ENCODE results near the gene RORB. TPM values are rescaled to one million over a fixed set of nuclear protein-coding genes. Genes with fewer than 3 reads are reported as not detected.
A peak's percentile ranks its signal among the peaks of the same experiment; 100 is the strongest.

The RORB gene
- total RNA-seq, 2 donors from 2014 or later = 0.15 to 0.34 TPM

GRCh38 chr9:74666625-74667316, 169.6 kb downstream of the RORB start:
- intact Hi-C loops (cut with DNase I, micrococcal nuclease) = loop anchor here in 1 of 2 donors (5.0 kb wide), 1 partner anchor 51 kb away; no protein-coding TSS in a partner anchor
- ATAC-seq (no peak), DNase-seq (no peak)

DNA sequence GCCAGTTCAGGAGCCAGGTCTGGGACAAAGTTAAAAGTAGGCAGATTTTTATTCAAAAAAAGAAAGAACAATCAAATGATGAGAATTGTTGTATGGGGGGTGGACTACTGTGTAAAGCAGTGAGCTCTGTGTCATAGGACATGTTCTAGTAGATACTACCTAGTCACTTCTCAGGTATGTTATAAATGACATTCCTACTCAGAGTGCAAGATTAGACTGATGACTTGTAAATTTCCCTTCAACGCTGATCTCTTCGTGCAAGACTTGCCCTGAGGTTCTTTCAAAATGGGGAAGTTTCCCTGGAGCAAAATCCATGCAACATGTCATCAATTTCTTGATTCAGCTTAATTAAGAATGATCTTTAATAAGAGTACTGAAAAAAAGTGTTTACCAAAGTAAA, 175.1 kb downstream of the RORB start:
- ATAC-seq (no peak), DNase-seq (no peak)
- intact Hi-C loops (cut with DNase I, micrococcal nuclease) = no loop called here

DNA sequence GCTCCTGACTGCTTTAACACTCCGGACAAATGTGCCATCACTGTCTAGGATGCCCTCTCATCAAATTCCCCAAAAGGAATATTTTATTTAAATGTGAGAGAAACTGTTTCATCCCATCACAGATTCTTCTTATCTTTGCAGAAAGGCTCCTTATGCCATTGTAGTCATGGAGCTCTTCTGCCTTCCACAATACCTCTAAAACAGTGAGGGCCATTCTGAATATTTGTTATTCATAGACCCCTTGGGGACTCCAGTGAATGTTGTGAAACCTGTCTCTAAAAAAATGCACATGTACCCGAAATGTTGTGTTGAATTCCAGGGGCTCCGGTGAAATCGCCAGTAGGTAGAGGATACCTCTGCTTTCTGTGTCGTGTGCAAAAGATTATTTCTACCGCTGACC, 176.9 kb downstream of the RORB start:
- intact Hi-C loops (cut with DNase I, micrococcal nuclease) = no loop called here
- DNase-seq (no peak), ATAC-seq (no peak)

DNA sequence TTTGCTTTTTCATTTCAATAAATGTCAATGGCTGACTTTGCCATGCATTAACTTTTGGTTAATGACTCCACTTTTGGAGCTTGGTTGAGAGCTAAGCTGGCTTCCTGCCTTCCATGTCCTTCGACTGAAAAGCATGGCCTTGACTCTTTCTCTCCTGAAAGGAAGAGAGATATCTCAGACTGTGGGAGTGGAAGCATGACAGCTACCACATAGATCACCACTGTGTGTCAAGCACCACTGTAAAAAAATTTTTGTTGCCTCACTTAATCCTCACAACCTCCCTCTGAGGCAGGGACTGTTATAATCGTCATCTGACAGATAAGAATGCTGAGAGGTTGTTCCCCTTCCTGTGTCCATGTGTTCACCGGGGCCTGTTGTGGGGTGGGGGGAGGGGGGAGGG, 184.8 kb downstream of the RORB start:
- ATAC-seq (no peak), DNase-seq (no peak)
- intact Hi-C loops (cut with DNase I, micrococcal nuclease) = no loop called here

- DNase-seq (no peak), ATAC-seq (no peak)
- intact Hi-C loops (cut with DNase I, micrococcal nuclease) = no loop called here
Measured at GRCh38 chr9:74683322-74683721, 186.2 kb downstream of the RORB start.

GRCh38 chr9:74691058-74691457, 193.9 kb downstream of the RORB start:
- no peak for DNase-seq
- no peak for ATAC-seq
- intact Hi-C loops (cut with DNase I, micrococcal nuclease) = no loop called here

GRCh38 chr9:74696520-74696919, 199.4 kb downstream of the RORB start:
- DNase-seq (no peak), ATAC-seq (no peak)
- intact Hi-C loops (cut with DNase I, micrococcal nuclease) = no loop called here

DNA sequence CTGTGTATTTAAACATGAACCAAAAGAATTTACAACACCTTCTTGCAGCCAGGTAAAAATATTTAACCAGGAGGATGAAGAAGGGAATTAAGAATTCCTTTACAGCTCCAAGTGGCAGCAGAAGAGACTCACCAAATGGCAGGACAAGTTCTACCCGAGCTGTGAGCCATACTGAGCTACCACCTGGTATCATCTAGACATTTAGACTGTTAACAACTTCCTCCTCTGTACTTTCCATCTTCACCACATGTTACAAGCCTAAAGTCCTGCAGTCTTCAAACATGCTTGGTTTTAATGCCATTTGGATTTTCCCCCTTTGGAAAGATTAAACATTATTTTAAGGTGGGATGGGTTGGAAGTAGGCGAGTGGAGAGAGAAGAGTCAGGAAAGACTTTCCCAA, 200.4 kb downstream of the RORB start:
- DNase-seq = no peak
- intact Hi-C loops (cut with DNase I, micrococcal nuclease) = no loop called here
- no peak for ATAC-seq

DNA sequence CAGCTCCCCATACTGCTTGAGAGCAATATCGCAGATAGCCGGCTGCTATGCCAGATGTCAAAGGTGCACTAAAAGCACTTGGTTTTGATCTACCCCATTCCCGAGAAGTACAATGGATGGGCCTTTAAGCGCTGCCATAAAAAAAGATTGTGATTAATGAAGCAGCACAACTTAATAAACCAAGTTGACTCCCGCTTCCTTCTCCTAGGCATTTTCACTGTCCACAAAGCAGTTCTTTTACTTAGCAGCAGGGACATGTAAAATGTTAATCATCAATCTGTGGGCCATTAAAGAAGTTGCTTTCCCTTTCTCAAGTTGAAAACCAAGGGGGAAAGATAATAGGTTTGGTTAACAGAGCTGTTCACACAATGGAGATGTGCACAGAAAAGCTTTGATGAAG, 214.2 kb downstream of the RORB start:
- ATAC-seq (no peak), DNase-seq (no peak)
- intact Hi-C loops (cut with DNase I, micrococcal nuclease) = no loop called here

- DNase-seq = no peak
- intact Hi-C loops (cut with DNase I, micrococcal nuclease) = loop anchor here in 1 of 2 donors (5.0 kb wide), 1 partner anchor 51 kb away; no protein-coding TSS in a partner anchor
- ATAC-seq = no peak
Measured at GRCh38 chr9:74718709-74719108, 221.6 kb downstream of the RORB start.

DNA sequence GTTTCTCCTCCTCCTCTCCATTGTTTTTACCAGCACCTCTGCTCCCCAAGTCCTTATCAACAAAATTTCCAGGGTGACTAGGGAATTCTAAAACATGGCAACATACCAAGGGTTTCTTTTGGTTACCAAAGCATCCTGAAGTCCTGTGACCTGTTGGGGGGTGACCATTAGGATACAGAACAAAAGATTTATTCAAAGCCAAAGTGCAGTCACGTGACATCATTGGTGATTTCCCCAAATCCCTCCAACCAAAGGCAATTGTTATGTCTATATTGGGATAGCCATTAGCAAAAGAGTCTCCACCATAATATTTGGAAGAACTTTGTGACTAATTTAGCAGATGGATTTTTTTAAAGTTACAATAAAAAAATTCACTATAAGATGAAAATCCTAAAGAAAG, 222.2 kb downstream of the RORB start:
- intact Hi-C loops (cut with DNase I, micrococcal nuclease) = loop anchor here in 1 of 2 donors (5.0 kb wide), 1 partner anchor 52 kb away; no protein-coding TSS in a partner anchor
- no peak for ATAC-seq
- DNase-seq = no peak

DNA sequence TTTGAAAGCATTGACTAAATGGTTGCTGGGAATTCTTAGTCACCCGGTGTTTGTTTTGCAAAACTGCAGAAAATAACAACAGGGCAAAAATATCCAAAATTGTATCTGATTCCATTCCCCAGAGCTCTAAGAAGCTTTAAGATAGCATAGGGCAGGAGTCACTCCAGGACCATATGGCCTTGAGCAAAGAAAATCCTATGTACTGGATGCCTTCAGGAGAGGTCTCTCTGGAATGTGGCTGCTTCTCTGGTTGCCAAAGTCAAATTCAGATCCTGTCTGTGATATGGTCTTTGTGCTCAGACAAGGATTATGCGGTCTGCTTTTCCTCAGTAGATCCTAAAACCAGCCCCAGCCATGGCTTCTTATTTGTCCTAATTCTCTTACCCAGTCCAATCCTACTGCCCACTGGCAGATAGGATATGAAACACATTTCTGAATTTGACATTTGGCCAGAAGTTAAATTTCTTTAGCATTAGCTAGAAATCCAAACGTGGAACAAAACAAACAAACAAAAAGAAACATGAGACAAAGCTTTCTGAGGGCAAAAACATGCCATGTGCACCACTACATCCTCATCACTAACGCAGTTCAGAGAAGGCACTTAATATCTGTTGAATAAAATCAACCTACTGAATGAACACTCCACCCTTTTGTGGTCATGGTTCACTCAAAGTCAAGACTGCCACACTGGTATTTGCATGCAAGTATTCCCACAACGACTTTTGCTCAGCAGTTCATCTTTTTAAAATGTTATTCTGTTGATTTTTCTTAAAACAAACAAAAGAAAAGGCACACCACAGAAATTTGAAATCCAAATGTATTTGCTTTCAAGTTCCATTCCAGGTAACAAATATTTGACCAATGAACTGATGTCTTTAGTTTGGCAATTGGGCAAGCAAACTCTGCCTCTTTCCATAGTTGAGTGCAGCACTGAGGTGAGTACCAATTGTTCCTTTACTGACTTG, 224.8 kb downstream of the RORB start:
- no peak for ATAC-seq
- intact Hi-C loops (cut with DNase I, micrococcal nuclease) = no loop called here
- DNase-seq = no peak

GRCh38 chr9:74724317-74724716, 227.2 kb downstream of the RORB start:
- intact Hi-C loops (cut with DNase I, micrococcal nuclease) = no loop called here
- DNase-seq (no peak), ATAC-seq (peak; percentile 79)

- ATAC-seq (no peak), DNase-seq (no peak)
- intact Hi-C loops (cut with DNase I, micrococcal nuclease) = no loop called here
Measured at GRCh38 chr9:74726581-74726980, 229.4 kb downstream of the RORB start.

DNA sequence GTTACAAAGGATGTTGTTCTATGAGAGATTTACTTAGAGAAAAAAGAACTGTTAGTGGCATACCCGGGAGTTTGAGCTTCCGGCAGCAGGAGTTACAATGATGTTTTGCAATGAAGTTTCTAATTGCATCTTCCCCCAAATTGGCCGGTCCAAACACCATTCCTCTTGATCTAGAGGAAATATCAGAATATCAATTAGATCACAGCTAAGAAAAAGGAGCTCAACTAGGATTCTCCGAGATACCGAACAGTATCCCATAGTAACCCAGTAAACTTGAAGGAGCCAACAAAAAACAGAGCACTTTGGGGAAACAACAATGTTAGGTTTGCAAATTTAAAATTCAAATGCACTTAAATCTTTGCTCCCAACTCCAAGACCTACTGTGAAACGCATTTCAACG, 231.0 kb downstream of the RORB start:
- intact Hi-C loops (cut with DNase I, micrococcal nuclease) = no loop called here
- ATAC-seq = no peak
- DNase-seq = no peak

- intact Hi-C loops (cut with DNase I, micrococcal nuclease) = no loop called here
Measured at GRCh38 chr9:74729136-74729695, 232.1 kb downstream of the RORB start.

GRCh38 chr9:74735761-74736160, 238.6 kb downstream of the RORB start:
- DNase-seq = no peak
- intact Hi-C loops (cut with DNase I, micrococcal nuclease) = no loop called here

More at GRCh38 chr9:74729136-74729695, 232.1 kb downstream of the RORB start:
- DNase-seq (no peak), ATAC-seq (no peak)

DNA sequence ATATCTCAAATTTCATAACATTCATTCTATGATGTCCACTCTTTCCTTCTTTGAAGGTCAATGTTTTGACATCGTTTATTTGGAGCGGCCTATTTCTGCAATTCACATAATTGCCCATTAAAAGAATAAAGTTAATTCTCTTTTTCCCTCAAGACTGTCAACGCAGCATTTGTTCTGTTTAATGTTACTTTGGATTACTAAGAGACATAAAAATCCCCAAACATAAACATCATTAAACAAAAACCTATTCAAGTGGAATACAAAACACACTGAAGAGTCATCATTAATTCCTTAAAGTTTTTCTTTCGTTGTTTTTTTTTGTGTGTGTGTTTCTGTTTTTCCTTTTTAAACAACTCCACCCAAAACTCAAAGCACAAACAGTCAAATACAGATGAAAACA, 239.5 kb downstream of the RORB start:
- no peak for ATAC-seq
- no peak for DNase-seq
- intact Hi-C loops (cut with DNase I, micrococcal nuclease) = no loop called here

More at GRCh38 chr9:74735761-74736160, 238.6 kb downstream of the RORB start:
- no peak for ATAC-seq

DNA sequence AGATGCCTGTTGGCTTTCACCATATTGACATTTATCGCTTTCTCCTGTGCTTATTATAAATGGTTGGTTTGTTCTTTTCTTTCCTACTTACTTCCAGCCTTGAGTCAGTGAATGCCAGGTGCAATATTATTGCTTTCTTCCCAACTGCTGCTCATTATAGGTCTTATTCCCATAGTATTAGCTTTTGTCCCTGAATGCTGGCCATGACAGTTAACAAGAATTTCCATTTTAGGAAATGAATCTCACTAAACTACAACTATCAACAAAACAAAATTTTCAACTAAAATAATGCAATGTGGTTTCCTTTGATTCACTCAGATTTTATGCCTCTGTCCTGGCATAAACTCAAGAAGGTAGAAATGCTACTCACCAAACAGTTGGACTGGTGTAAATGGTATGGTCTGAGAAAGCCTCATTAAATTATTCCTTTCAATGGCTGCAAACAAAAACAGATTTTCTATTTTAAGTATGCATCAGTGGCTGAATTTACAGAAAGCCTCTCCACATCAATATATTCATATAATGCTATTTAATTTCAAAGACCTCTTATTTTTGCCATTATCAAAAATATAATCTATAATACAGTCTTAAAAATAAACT, 245.2 kb downstream of the RORB start:
- ATAC-seq (no peak), DNase-seq (no peak)
- intact Hi-C loops (cut with DNase I, micrococcal nuclease) = no loop called here

Data from left colon (tissue), 2 donors.